ENCODE measurements around the gene HES3.
"Not testable (repeated sequence)": the region's sequence is repeated elsewhere in the genome, so short reads cannot be mapped to it uniquely, and the experiment has no call there.

HES3 gene

DNA sequence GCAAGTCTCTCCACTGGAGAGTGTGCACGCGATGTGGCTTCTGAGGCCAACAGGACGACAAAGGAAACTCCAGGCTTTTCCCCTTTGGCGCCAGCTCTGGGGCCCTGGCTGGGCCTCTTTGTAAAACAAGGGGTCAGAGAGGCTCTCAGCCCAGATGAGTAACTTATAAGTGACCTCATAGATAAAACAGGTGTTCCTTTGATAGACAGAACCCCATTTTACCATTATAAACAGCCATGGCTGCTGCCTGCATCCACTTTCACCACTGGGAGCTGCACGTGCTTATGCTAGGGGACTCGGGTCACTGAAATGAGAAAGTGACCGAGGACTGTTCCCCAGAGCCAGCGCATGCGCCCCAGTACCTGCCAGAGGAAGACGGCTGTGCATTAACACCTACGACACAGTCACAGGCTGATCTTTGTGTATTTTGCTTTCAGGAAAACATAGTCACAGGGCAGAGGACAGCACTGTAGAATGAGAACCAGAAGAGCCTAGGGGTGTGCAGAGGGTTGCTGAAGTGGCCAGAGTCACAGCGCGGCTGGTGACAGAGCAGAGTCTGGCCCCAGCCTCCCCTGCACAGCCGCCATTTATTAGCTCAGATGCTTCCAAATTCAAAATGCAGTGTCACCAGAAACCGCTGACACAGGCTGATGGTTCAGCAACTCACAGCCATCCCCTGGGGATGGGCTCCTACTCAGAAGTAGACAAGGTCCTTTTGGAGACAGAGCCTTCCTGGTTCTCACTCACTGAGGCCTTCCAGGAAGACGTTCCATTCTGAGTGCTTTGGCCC, 25.4 kb upstream of the HES3 start:
- DNase-seq: no peak

DNA sequence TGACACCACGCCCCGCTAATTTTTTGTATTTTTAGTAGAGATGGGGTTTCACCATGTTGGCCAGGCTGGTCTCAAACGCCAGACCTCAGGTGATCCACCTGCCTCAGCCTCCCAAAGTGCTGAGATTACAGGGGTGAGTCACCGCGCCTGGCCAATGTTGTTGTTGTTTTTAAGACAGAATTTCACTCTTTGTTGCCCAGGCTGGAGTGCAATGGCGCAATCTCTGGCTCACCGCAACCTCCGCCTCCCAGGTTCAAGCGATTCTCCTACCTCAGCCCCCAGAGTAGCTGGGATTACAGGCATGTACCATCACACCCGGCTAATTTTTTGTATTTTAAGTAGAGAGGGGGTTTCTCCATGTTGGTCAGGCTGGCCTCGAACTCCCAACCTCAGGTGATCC, 24.3 kb upstream of the HES3 start:
- not testable (repeated sequence) for DNase-seq

DNA sequence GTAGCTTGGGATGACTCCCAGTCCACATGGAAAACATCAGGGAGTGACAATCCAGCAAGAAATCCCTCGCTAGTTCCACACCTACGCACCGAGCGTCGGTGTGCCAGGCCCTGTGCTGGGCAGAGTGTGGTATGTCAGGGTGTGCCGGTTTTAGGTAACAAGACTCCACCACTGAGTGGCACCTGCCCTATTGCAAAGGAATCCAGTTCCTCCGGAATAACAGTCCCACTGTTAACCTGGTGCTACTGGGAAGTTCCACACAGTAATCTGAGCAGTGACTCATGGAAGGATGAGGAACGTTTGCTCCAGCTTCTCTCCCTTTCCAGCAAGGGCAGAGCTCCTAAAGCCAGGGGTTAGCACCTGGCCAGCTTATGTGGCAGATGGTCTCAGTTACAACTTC, 23.7 kb upstream of the HES3 start:
- DNase-seq: no peak

DNA sequence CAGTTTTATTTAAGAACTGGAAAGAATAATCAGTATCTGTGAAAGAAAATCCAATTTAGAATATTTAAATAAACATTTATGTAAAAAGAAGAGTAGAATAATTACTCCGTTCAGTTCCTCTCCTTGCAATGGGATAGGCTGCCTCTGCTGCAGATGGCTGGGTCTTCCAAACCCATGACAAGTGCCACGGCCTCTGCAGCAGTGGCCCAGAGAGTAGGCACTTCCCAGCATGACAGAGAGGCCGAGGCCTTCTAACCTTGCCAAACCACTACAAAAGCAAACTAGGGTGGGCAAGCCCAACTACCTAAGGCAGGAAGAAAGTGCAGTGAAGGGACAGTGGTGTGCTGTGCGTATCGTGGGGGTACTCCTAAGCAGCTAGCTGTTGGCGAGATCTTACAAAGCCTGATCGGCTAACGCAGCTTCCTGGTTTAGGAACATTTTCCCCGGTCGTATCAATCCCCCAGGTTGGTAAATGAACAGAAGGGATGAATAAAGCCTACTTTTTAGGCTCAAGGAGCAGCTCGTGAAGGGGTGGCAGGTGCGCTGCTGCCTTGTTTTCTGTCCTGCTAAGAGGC, 22.7 kb upstream of the HES3 start:
- DNase-seq: no peak

DNA sequence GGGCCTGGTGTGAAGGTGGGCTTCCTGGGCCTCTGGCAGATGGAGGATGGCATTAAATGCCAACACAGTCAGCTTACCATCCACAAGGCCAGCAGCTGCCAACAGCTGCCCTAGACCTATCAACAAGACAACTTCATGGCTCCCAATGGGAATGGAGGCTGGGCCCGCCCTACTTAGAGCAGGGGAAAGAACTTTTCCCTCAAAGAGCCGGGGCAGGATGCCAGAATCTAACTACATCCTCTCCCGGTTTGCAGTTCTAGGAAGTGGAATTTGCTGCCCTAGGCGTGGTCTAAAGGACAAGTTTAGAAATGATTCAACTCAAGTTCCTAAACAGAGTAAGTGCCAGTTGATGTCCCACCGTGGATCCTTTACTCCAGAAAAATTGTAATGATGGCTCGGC, 21.3 kb upstream of the HES3 start:
- no peak for DNase-seq

DNA sequence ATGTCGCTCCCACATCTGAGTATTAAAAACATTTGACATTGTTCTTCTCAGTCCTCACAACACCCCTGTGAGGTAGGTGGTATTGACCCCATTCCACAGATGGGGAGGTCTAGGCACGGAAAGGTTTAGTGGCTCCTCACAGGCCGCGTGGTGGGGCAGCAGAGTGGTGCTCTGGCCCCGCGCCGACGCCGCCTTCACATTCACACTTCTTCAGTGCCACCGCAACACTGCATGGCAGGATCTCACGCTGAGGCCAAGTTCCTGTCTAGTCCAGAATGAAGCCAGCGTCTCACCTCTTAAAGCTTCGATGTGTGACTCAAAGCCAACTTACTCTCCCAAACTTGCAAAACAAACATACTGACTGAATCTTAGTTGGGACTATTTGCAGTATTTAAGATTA, 20.4 kb upstream of the HES3 start:
- no peak for DNase-seq

DNA sequence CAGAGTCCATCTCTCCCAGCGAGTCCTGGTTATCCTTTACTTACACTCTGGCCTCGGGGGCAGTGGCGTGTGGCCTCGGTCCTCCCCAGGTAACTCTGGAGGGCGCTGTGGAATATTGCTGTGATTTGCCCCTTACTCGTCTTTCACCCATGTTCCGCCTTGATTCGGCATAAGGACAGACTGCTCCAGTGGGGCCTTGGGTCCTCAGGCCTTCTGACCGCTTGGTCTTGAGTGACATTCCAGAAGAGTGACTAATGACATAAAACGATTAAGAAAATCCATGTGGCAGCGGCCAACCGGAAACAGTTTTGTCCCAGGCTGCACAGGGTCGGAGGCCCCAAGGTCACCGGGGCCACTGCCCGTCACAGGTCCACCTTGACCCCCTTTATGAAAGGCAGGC, 19.3 kb upstream of the HES3 start:
- no peak for DNase-seq

DNA sequence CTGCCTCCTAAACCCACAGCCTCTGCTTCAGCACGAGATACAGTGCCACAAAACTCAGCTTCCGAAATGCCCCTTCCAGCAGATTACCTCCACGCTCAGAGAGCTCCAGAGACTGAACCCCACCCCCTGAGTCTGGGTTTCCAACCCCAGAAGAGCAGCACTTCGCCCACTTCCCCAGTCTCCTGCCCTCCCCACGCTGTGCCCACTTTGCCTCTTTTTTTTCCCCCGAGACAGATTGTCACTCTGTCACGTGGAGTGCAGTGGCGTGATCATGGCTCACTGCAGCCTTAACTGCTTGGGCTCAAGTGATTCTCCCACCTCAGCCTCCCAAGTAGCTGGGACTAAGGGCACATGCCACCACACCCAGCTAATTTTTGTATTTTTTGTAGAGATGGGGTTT, 18.3 kb upstream of the HES3 start:
- DNase-seq: no peak

DNA sequence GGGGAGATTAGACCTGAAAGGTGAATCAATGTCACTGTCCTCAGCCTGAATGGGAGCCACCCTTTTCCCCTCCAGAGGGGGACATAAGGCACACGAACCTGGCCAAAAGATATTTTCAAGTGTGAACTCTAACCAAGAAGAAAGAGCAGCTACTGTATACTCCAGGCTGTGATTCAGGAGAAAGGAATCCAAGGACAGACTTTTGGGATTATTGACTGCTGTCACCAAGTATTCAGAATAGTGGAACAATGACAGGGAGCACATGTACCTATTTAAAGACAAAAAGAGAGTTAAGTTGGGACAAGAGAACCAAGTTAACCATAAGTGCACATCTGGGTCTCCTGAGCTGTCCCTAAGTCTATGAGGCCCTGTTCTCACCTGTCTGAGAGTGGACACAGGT, 10.6 kb upstream of the HES3 start:
- no peak for DNase-seq

DNA sequence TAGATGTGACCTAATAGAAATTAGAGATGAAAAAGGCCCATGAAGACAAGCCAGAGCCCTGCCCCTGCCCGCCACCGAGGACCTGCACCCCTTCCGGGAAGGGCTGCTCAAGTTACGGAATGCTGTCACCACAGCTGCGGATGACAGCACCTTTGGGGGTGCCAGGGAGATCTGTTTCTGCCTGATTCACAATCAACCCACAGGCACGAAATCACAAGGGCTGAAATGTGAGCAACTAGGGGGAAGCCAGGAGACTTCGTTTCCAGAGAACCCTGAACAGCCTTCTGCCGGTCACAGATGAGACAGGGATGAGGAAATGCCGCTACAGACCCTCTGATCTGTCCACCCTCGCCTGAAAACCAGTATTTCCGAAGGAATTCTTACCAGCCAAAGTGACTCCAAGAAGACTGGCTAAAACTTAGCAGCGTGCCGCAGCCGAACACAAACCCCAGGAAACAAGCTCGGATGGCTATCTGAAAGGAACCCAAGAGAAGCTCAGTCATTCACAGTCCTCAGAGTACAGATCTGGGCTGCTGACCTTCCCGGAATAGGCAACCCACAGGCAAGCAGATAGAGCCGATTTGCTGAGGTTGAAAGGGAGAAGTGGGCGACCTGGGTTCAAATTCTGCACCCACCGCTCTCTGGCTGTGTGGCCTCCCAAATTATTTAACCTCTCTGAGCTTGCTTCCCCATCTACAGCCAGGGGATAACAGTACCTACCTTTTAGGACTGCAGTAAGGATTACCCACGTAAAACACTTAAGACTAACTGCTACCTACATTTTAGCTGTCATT, 9.3 kb upstream of the HES3 start:
- peak in 2 of 58 donors; percentile 12 to 15 for DNase-seq

DNA sequence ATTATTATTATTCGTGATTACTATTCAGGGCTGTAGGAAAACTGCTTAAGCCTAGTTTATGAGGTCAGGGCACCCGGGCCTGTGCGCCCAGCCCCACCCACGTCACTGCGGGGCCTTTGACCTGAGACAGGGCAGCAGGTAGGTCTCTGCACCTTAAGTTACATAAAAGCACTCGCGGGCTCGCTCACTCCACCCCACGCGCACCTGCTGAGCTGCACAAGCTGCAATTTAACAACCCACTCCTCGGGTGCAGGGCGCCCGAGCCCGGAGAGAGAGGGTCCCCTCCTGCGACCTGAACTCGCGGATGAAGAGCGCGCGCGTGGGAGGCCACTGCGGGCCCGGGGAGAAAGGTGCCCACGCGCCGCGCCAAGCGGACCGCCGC, 8.7 kb upstream of the HES3 start:
- peak in 3 of 58 donors; percentile 18 to 66 (median 21) for DNase-seq

DNA sequence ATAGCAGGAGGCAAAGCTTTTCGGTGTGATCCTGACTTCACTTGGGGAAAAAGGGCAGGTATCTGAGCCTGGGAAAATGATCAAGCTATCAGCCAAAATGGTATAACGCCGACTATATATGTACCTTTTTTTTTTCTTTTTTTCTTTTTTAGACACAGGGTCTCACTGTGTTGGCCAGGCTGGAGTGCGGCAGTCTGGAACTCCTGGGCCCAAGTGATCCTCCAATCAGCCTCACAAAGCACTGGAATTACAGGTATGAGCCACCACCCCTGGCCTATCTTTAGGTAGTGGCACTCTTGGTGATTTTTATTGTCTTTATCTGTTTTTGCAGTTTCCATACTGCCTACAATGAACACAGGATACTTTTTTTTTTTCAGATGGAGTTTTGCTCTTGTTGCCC, 6.9 kb upstream of the HES3 start:
- DNase-seq: no peak

DNA sequence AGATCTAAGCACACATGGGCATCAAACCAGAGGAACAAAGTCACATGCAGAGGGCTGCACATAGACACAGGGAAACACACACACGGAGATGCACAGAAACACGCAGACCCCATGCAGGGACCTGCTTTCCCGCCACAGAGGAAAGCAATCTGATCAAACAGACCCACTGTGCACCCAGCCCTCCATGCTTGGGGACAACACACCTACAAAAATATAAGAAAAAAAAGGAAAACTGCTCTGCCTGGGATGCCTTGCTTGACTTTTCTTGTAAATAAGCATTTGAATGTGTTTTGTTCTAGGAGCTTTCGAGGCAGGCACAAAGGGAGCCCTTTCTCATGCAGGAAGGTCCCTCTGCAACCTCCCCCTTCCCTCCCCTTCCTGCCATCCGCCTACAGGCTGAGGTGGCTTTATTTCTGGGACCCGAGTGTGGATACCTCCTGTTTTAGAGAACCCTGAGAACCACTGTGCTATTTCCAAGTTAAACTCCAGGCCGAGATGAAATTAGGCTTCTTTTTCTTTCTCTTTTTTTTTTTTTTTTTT, 4.7 kb upstream of the HES3 start:
- DNase-seq: no peak

DNA sequence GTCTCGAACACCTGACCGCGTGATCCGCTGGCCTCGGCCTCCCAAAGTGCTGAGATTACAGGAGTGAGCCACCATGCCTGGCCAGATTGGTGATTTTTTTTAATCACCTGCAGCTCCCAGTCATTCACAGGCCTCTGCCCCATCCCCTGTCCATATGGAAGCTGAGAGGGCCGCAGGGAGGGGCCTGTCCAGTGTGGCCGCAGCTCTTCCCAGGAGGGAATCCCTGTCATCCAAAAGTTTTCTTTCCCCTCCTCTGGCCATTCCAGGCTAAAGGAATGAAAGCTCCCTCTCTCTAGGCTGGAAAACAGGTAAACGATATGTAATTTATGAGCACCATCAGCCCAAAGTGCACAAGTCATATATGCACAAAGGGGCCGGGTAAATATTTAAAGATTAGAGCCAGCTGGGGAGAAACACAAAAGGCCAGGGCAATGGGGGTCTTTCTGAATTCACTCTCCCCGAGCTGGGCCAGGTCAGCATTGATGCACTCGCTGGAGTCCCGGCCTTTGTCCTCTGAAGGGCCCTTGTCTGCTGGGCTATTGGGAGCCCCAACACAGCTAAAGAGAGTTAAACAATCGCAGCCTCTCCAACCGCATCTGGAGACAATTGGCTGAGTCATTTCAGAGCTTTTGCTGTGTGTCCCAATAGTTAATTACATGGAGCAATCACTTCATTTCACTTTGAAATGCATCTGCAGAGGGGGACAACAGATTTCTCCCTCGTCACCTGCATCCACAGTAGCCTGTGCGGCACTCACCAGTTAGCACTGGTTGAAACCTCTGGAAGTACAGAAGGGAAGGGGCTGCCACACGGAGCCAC, 3.8 kb upstream of the HES3 start:
- no peak for DNase-seq

DNA sequence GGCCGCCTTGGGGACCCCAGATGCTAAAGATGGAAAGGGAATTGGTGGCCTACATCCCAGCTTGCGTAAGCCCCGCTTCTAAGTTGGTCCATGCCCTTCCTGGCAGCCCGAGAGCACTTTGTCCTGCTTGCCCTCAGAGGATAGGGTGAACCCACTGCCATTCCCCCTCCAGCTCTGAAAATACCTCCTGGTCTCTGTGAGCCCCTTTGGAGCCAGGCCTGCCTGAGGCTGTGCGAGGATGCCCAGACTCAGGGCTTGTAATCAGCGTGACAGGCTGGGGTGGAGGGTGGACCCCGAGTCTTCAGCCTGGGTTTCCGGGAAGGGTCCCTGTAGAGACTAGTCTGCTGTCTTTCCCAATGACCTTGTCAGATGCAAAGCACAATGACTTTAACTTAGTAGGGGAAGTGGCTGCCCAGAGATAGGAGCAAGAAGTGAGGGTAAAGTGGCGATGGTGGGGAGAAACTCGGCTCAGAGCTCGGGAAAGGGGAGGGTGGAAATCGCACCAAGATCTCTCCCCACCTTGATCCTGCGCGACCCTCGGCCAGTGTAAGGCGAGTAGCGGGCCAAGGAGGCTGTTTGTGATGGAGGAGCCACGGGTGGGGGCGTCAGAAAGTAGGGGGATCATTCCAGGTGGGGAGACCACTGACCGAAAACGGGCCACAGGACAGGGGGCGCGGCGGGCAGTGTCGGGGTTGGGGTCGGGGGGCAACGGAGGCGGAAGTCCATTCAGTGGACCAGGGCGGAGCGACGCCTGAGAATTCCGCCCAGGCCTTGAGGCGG, 2.7 kb upstream of the HES3 start:
- no peak for DNase-seq

DNA sequence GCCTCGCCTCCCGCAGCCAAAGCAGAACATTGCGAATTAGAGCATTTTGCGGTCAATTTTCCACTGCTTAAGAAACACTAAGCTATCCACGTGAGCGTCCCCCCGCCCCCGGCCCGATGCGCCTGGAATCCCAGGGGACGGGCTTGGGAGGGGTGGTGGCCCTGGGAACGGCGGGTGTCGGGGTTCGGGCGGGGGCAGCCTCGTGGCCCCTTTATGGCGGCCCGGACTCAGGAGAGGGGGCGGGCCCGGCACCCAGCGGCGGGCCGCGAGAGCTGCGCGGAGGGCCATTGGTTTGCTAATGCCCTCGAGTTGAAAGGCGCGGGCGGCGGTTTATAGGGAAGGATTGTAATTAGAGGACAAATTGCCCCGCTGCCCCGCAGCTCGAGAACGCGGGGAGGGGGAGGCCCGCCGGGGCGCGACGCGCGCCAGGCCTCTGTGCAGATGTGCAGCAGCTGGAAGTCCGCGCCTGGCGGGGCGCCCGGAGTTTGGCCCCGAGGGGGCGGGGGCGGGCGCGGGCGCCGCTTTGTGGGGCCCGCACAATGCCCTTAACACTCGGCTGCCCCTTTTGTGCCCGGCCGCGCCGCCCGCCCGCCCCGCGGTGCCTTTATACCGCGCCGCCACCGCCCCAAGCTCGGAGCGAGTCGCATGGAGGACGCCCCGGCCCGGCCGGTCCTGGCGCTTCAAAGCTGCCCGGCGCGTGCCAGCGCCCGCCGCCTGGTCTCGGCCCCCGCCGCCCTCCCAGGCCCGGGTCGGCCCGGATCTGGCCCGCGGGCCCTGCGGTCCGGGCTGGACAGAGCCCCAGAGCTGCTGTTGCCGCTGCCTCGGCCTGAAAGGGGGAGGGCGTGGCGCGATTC, 1.9 kb upstream of the HES3 start:
- peak in 9 of 58 donors; percentile 10 to 47 (median 25) for DNase-seq

DNA sequence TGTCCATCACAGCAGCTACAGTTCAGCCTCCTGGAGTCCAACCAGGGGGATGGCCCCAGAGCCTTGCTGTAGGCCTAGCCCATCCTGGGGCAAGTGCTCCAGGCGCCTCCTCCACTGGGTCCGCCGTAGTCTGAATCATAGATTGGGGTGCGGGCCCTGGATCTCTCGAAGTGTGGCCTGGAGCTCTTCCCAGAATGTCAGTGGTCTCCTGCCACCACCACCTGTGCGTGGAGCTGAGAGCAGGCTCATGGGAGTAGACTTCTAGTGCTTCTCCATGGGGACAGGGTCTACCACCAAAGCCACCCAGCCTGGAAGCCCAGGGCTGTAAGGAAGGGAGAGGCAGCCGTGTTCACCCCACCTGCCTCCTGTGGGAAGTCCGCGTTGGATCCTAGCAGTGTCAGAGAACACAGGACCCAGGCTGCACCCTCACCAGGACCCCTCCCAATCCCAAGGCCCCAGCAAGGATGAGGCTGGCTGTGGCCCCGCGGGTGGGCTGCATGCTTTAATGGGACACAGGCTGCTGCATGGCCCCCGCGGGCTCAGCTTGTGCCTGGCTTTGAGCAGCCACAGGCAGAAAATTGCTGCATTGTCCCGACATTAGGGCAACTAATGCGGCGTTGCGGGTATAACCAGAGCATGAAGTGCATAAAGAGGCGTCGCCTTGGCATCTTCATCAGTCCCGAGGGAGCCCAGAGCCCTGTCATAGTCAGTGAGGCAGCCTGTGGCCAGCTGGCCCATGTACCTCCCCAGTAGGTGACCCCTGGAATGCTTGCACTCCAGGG, 735 bp upstream of the HES3 start:
- no peak for DNase-seq

DNA sequence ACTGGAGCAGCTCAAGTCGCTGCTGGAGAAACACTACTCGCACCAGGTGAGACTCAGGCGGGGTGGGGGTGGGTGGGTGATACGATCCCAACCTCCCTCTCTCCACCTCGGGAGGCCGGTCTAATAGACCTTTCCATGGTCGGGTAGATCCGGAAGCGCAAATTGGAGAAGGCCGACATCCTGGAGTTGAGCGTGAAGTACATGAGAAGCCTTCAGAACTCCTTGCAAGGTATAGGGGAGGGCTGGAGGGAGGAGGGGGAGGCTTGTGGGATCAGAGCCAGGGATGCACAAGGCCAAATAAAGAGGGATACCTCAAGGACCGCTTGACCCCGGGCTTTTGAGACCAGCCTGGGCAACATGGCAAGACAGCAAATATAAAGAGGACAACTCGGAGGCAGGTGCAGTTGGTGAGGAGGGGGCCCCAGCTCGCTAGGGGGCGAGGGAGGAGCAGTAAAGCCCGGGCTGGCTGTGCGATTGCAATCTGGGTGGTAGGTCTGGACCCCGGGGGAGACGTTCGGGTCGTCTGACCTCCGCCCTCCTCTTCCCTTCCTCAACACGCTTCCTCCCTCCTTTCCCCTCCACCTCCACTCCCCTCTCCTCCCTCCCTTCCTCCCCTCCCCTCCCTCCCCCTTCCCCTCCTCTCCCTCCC, 546 bp downstream of the HES3 start:
- no peak for DNase-seq
